Measurements from ENCODE around the gene FSTL5.

FSTL5 gene

DNA sequence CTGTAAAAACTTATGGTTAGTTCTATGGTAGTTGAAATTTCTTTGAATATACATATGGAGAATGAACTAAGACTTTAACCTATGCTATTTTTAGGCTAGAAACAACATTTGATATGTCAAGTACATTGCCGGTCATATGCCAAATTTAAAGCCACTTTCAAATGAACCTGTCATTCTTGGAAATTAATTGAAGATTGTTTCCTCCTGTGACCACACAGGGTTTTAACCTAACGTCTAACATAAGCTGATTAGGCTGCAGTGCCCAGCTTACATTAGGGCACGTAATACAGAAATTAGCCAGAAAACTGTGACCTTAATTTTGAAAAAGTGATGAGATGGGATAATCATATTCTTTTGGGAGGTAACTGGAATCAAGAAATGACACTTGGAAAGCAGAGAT is 645.9 kb downstream of the FSTL5 start:
- TF ChIP-seq FOXM1 (IDR thresholded peaks at IDR 0.05; ENCODE audit: borderline replicate concordance) (no peak), TARDBP (IDR thresholded peaks at IDR 0.05) (no peak), ZNF384 (IDR thresholded peaks at IDR 0.05) (no peak), ELF4 (IDR thresholded peaks at IDR 0.05) (no peak), ARNT (IDR thresholded peaks at IDR 0.05) (no peak)
- TF ChIP-seq, protein P1, sequence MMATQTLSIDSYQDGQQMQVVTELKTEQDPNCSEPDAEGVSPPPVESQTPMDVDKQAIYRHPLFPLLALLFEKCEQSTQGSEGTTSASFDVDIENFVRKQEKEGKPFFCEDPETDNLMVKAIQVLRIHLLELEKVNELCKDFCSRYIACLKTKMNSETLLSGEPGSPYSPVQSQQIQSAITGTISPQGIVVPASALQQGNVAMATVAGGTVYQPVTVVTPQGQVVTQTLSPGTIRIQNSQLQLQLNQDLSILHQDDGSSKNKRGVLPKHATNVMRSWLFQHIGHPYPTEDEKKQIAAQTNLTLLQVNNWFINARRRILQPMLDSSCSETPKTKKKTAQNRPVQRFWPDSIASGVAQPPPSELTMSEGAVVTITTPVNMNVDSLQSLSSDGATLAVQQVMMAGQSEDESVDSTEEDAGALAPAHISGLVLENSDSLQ (IDR thresholded peaks at IDR 0.05), result no peak
- no peak for DNase-seq (ENCODE audit: extremely low spot score)
- ChIA-PET POLR2A (no interaction called here), CTCF (no interaction called here)

DNA sequence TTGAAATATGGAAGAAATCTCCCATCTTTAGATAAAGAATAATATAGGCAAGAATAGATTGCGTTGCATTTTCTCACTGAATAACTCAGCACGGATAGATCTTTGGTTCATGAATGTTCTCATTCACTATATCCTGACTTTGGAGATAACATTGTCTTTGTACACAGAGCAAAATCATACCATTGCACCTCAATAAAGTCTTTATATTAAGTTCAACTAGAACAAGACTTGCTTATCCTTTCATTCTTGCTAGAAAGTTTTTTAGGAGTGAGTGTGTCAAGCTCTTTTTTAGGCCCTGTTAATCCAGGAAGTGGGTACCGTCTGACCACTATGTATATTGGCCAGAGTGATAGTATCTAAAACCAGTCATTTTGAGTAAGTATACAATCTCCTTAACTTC is 658.7 kb downstream of the FSTL5 start:
- POLR2A ChIA-PET, result no interaction called here
- TF ChIP-seq NFRKB (IDR thresholded peaks at IDR 0.05) (no peak), TARDBP (IDR thresholded peaks at IDR 0.05) (no peak), CTBP1 (IDR thresholded peaks at IDR 0.05; ENCODE audit: borderline replicate concordance) (no peak), FOXM1 (IDR thresholded peaks at IDR 0.05; ENCODE audit: borderline replicate concordance) (no peak), LEF1 (IDR thresholded peaks at IDR 0.05; ENCODE audit: borderline replicate concordance) (no peak), L3MBTL2 (conservative IDR thresholded peaks at IDR 0.05) (no peak), ELF4 (IDR thresholded peaks at IDR 0.05) (no peak), FOXA1 (IDR thresholded peaks at IDR 0.05) (no peak), HDGF (IDR thresholded peaks at IDR 0.05; ENCODE audit: borderline replicate concordance) (no peak), ARNT (IDR thresholded peaks at IDR 0.05) (no peak), SUZ12 (IDR thresholded peaks at IDR 0.05) (no peak), FOXK2 (IDR thresholded peaks at IDR 0.05) (no peak)
- TF ChIP-seq, protein P1 (IDR thresholded peaks at IDR 0.05), result no peak
- DNase-seq (ENCODE audit: extremely low spot score), result no peak
- CTCF ChIA-PET, result no interaction called here

DNA sequence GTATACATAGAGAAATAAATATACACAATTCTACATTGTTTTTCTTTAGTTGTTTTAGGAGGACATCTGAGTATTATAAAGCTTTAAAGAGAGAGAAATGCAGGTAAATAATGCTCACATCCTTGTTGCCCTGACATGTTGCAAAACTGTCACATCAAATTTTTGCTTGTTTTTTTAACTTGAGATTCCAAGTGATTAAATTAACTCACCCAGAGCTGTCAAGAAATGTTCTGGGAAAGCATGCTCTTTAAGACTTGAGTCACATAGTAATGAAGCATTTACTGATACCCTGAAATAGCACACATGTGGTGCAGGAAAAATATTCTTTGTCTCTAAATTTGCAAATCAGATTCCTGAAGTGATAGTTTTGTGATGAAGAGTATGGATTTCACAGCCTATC is 665.6 kb downstream of the FSTL5 start:
- ChIA-PET POLR2A (no interaction called here), CTCF (no interaction called here)
- no peak for DNase-seq (ENCODE audit: extremely low spot score)
- TF ChIP-seq FOXM1 (IDR thresholded peaks at IDR 0.05; ENCODE audit: borderline replicate concordance) (no peak), FOXK2 (IDR thresholded peaks at IDR 0.05) (no peak), HDGF (IDR thresholded peaks at IDR 0.05; ENCODE audit: borderline replicate concordance) (no peak), BHLHE40 (IDR thresholded peaks at IDR 0.05; ENCODE audit: borderline replicate concordance) (no peak), CTBP1 (IDR thresholded peaks at IDR 0.05; ENCODE audit: borderline replicate concordance) (no peak), ARNT (IDR thresholded peaks at IDR 0.05) (no peak), TARDBP (IDR thresholded peaks at IDR 0.05) (no peak), LEF1 (IDR thresholded peaks at IDR 0.05; ENCODE audit: borderline replicate concordance) (no peak), FOXA1 (IDR thresholded peaks at IDR 0.05) (no peak), SUZ12 (IDR thresholded peaks at IDR 0.05) (no peak), ZNF384 (IDR thresholded peaks at IDR 0.05) (no peak), SP1 (IDR thresholded peaks at IDR 0.05) (no peak), L3MBTL2 (conservative IDR thresholded peaks at IDR 0.05) (no peak), ELF4 (IDR thresholded peaks at IDR 0.05) (no peak), NFRKB (IDR thresholded peaks at IDR 0.05) (no peak)
- TF ChIP-seq, protein P1 (IDR thresholded peaks at IDR 0.05), result no peak

DNA sequence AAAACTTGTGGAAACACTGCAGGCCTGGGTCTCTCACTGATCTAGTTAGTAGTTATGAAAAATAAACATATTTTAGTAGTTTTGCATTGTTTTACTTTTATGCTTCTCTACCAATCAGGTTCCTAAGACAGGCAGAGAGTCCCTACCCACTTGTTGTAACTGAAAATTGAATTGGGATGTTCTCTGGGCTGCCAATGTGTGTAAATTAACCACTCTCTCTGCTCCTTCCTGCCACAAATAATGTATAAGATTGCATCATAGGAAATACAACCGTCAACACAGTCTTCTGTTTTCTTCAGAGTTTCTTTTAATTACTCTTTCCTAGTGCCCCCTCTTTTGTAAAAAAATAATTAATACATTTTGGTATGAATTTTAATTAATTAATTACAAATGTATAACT is 677.3 kb downstream of the FSTL5 start:
- no peak for DNase-seq (ENCODE audit: extremely low spot score)
- CTCF ChIA-PET, result no interaction called here
- TF ChIP-seq SP1 (IDR thresholded peaks at IDR 0.05), result no peak
- POLR2A ChIA-PET, result no interaction called here

DNA sequence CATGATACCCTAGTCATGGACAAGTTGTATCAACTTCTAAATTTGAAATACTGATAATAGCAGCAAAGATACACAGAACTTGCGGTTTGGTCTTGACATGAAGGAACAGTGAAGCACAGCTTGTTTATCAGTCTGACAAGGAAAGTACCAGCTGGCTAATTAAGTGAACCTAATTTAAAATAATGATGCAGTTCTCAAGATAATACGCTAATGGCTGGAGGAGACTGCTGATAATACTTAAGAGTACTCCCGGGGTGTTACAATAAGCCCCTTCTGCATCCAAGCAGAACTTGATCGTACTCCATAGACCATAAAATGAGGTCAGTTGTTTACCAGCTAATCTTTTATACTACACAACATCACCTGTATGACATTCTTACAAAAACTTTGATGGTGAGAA is 697.5 kb downstream of the FSTL5 start:
- DNase-seq (ENCODE audit: extremely low spot score), result no peak
- TF ChIP-seq L3MBTL2 (conservative IDR thresholded peaks at IDR 0.05) (no peak), SUZ12 (IDR thresholded peaks at IDR 0.05) (no peak), FOXK2 (IDR thresholded peaks at IDR 0.05) (no peak), SP1 (IDR thresholded peaks at IDR 0.05) (no peak), FOXA1 (IDR thresholded peaks at IDR 0.05) (no peak), TARDBP (IDR thresholded peaks at IDR 0.05) (no peak), ELF4 (IDR thresholded peaks at IDR 0.05) (no peak)
- CTCF ChIA-PET, result no interaction called here
- POLR2A ChIA-PET, result no interaction called here

DNA sequence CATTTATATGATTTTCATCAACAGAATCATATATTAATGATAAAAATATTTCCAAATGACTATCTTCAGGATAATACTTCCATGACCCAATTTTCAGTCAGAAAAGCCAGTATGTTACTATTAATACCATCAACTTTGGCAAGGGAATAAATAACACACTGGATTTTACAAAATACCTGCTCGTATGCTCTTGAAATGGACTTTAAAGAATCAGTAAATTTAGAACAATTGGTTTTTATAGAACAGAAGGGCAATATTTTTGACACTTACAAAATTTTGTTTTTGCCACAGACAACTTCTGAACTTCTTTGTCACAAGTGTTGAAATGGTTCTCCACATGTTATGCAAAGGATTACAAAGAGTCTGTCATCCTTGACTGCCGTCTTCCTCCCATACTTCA is 700.4 kb downstream of the FSTL5 start:
- DNase-seq (ENCODE audit: extremely low spot score), result no peak
- POLR2A ChIA-PET, result no interaction called here
- TF ChIP-seq TARDBP (IDR thresholded peaks at IDR 0.05) (no peak), FOXM1 (IDR thresholded peaks at IDR 0.05; ENCODE audit: borderline replicate concordance) (no peak), ELF4 (IDR thresholded peaks at IDR 0.05) (no peak), HDGF (IDR thresholded peaks at IDR 0.05; ENCODE audit: borderline replicate concordance) (no peak), ARNT (IDR thresholded peaks at IDR 0.05) (no peak), L3MBTL2 (conservative IDR thresholded peaks at IDR 0.05) (no peak), BHLHE40 (IDR thresholded peaks at IDR 0.05; ENCODE audit: borderline replicate concordance) (no peak), FOXK2 (IDR thresholded peaks at IDR 0.05) (no peak), LEF1 (IDR thresholded peaks at IDR 0.05; ENCODE audit: borderline replicate concordance) (no peak), NFRKB (IDR thresholded peaks at IDR 0.05) (no peak), ZNF384 (IDR thresholded peaks at IDR 0.05) (no peak), CTBP1 (IDR thresholded peaks at IDR 0.05; ENCODE audit: borderline replicate concordance) (no peak), SP1 (IDR thresholded peaks at IDR 0.05) (no peak), SUZ12 (IDR thresholded peaks at IDR 0.05) (no peak)
- TF ChIP-seq, protein P1 (IDR thresholded peaks at IDR 0.05), result no peak
- CTCF ChIA-PET, result no interaction called here
